CMK (cell line): ENCODE data around the gene TNNT3.
A peak's percentile ranks its signal among the peaks of the same experiment; 100 is the strongest.

Experiments used
- DNase-seq: peaks from one replicate; pipeline ENCODE4 v3.0.0-alpha.2; 2010; ENCODE audit warnings: low read depth

TNNT3 gene

DNA sequence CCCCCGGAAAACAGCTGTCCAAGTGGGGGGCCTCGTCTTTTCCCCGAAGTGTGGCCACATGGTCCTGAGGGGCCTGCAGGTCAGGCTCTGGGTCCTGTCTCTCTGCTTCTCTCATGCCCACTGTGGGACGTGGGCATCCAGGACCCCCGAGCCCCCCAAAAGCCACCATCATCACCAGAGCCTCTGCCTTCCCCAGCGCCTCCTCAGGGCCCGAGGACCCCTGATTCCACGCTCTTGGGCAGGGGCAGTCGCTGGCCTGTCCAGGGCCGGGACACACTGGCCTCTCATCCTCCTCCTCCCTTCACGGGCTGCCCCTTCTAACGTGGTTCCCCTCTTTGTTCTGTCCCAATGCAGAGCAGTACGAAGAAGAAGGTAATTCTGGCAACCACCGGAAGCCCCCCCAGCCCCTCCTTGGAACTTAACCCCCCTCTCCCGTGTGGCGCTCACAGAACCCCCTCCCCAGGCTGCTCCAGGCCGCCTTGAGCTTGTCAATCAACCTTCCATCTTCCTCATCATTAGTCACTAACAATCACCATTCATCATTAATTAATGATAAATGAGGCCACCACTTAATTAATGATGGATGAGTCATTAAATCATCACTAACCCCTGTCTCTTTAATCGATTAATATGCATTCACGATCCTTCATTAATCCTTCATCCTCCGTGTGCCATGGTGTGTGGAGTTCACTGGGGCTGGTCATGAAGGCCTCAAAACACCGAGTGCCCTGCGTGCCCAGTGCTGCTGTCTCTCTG lies 3.9 kb downstream of the TNNT3 start:
- DNase-seq = no peak

DNA sequence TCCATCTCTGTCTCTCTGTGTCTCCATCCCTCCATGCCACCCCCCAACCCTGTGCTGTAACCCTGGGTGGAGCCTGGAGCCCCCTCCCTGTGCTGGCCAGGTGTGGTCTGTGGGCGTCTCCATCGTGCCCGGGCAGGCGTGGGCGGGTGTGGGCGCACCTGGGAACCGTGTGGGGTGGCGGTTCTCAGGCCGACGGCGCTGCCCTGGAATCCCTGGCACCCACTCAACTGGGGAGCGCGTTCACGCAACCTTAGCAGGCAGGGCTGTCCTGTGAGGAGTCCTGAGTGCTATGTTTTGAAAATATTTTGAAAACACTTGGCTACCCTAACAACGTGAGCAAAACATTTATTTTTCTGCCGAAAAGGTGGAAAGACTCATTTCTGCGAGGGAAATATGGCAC lies 4.7 kb downstream of the TNNT3 start:
- no peak for DNase-seq

DNA sequence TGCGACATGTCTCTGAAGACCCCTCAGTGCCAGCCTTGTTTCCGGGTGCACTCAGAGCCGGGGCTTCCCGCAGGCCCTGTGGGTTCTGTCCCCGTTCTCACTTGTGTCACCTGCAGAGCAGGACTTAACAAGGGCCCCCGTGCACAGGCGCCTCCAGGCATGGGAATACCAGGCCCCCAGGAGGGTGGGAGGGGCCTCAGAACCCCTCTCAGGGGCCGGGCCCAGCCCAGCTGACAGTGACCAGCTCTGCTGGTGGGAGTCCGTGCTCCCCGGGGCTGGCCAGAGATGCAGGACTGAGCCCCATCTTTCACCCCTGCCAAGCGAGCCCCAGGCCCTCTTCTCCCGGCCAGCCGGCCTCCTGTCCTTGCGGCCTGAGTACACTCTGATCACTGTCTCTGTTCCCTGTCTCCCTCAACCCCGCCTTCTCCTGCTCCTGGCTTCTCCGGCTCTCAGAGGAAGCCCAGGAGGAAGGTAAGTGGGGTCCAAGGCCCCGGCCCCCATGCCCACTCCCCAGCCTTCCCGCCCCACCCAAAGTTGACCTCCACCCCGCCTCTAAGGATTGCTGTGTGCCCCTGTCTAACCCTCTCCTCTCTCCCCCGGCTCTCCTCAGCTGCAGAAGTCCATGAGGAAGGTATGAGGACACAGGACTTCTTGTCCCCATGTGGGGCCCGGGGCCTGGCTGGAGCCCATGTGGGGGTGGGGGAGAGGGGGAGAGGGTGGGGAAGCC lies 5.3 kb downstream of the TNNT3 start:
- no peak for DNase-seq

DNA sequence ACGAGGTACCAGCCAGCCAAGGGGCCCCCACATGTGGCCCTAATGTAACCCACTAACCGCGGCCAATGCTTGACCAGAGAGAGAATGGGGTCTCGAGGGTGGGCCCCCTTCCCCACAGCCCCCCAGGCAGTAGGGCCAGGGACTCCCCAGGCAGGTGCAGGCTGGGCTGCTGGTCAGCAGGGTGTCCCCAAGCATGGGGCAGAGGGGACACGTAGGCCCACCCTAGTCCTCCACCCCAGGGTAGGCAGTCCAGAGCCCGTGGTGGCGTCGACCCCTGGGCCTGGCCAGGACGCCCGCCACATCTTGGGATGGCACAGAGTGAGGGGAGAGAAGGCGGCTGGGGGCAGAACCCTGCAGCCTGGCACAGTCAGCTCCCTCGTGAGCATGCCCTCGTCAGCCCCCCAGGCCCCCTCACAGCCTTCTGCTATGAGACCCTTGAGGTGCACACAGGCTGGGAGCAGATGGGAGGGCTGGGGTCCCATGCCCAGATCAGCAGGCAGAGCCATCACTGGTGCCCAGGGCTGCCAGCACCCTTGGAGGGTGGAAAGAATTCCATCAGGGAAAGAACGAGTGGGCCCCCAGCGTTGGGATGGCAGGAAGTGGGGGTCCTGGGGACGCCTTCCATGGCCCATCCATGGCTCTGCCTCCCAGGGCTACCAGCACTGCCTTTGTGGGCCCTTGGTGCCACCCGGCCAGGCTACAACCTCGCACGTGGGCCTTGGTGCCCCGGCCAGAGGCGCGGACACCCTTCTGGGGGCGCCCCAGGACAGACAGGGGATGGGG lies 6.1 kb downstream of the TNNT3 start:
- DNase-seq = no peak

DNA sequence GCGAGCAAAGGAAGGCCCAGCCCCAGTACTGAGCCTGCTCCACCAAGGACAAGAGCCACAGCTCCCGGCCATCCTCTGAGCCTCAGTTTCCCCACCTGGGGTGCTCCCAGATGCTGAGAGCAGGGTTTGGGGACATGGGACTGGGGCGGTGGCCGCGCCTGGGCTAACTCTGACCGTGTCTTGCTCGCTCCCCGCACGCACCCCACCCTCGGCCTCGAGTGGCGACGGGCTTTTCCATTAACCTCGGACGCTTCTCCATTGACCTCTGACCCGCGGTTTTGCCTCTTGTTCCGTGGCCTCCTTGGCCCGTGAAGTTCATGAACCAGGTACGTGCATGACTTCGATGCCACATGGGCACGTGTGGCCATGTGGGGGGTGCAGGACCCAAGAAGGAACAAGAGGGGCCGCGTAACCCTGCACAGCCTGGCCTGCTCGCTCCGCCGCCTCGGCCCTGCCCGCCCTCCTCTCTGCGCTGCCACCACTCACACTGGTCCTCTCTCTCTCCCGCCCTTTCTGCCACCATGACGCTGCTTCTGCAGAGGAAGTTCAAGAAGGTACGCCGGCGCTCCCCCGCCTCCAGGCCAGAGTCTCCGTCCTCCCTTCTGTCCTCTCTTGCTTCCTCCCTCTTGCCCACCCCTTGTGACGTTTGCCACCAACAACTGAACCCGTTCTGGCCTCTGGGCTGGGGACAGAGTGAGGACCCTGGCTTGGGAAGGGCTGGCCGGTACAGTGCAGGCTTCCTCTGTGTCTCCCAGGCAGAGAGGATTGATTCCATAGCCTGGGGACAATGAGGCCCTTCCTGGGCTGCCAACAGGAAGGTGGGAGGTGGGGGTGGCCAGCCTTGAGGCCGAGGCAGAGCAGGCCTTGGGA lies 6.9 kb downstream of the TNNT3 start:
- DNase-seq = peak; percentile 22

DNA sequence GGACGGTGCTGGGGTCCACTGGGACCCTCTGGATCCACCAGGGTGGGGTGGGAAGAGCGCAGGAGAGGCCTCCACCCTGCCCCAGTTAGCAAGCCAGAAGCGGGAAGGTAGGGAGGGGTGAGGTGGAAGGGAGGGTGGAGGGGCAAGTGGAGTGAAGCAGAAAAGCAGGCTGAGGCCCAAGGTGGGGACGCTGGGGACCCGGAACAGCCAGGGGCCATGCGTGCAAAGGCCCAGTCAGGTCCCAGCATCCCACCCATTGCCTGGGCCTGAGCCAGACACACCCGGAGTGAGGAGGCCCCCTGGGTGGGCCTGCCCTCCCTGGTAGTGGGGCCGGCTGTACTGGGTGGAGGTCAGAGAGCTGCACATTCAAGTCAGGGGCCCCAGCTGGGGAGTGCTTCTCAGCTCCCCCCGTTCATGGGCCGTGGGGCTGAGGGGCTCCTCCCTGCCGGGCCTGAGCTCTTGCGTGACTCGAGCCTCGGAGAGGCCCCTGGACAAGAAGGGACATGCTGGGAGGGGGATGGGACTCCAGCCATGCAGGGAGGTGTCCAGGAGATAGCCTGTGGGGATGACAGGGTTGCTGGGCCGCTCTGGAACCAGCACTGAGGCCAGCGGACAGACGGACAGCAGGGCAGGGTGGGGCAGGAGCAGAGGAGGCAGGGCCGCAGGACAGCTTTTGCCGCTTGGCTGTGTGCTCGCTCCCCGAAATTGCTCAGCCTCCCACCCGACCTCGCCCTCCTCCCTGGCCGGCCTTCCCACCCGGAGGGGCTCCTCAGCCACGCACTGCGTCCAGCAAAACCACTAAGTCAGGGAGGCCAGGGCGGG lies 7.7 kb downstream of the TNNT3 start:
- no peak for DNase-seq

DNA sequence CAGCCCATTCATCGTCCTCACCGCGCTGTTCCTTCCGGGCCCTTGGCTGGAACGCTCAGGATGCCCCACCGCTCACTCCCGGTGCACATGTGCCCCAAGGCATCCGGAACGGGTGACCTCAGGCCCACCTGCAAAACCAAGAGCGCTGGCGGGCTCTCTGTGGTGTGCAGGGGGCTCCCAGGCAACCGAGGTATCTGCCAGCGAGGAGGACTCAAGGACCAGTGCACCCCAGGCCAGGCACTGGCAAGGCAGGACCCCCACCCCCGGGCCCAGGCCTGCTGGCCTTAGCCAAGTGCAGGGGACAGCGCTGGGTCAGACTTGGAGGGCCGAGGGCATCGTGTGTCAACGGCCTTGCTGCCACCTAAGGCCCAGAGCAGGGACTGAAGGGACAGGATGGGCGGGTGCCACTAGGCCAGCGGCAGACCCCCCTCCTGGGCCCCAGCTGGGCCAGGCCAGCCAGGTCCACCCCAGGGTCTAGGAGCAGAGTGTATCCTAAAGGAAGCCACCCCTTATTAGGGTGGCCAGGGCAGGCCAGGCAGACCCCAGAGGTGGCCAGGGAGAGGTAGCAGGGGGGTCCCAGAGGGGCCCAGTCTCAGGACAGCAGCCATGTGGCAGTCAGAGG lies 8.5 kb downstream of the TNNT3 start:
- DNase-seq = no peak

DNA sequence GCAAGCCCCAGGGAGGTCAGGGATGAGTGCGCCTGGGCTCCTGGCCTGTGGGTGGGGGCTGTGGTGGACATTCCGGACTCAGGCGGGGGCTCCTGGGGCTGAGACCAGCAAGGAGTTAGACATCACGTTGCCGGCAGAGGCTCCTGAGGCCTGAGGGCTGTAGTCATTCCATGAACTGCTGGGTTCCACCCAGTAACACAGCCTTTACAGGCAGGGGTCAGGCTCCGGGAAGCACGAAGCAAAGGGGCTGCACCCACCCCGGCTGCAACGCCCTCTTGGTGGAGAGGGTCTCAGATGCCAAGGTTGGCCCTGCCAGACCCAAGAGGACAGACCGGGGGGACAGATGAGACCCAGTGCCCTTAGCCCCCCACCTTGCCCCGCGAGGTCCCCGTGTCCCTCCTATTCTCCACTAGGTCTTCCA lies 9.0 kb downstream of the TNNT3 start:
- no peak for DNase-seq

DNA sequence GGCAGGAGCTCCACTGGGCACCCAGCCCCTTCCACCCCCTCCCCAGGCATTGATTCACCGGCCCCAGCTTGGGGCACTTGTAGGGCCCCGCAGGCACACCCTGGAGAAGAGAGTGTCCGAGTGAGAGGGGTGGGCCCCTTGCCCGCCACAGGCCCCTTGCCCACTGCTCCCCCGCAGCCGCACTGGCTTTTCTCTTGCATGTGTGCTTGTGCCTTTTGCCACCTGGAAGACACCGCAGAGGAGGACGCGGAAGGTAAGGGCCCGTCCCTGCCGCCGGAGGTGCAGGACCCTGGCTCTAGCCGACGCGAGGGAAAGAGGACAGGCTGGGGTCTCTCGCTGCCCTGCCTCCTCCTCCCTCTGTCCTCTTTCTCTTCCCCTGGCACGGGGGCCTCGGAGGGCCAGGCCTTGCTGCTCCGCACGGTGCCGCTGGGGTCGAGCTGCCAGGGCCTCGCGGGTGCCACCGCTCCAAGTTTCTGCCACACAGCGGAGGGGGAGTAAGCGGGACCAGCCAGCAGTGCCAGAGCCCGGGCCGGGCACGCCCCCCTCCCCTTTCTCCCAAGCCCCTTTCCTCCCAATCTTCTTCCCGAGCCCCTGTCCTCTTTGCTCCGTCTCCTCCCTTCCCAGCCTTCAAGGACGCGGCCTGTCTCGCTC lies 9.5 kb downstream of the TNNT3 start:
- no peak for DNase-seq

DNA sequence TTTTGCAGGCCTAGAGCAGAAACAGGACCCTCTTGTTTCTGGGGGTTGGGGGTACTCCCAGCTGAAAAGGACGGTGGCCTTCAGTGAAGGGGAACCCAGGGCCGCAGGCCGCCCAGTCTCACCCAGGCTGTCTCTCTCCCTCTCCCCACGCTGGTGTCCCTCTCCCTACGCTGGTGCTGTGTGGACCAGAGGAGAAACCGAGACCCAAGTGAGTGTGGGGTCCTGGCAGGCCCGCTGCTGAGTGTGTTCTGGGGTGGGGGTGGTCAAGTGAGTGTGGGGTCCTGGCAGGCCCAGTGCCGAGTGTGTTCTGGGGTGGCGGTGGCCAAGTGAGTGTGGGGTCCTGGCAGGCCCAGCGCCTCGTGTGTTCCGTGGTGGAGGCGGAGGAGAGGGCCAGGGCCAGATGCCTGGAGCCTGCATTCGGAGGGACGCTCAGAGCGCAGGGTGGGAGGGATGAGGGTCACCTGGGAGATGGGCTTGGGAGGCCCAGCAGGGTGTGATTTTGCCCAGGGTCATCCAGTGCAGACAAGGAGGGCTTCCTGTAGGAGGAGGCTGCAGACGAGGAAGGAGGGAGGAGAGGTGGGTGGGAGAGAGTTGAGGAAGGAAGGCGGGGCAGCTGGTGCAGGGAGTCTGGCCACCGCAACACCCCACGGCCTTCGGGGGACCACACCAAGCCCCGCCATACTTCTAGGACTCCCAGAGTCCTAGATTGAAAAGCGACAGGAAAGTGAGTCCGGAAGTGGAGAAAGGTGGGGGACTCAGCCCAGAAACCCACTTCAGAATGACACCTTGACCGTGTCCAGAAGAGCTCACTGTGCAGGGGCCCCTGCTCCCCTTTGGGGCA lies 10.3 kb downstream of the TNNT3 start:
- no peak for DNase-seq

DNA sequence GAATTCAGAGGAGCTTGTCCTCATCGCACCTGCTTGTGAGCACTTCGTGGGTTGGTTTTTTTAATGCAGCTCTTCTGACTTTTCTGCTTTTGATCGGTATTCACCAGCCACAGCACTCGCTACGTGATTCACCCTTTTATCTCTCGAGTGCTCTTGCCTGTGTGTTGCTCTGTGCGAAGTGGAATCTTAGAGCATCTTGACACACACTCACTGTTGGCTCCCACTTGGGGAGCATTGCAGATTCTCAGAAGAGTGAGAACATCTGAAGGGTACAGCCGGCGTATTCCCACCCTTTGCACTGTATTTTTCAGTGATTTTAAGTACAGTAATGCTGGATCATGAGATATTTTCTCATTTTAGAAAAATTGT lies 10.9 kb downstream of the TNNT3 start:
- no peak for DNase-seq

DNA sequence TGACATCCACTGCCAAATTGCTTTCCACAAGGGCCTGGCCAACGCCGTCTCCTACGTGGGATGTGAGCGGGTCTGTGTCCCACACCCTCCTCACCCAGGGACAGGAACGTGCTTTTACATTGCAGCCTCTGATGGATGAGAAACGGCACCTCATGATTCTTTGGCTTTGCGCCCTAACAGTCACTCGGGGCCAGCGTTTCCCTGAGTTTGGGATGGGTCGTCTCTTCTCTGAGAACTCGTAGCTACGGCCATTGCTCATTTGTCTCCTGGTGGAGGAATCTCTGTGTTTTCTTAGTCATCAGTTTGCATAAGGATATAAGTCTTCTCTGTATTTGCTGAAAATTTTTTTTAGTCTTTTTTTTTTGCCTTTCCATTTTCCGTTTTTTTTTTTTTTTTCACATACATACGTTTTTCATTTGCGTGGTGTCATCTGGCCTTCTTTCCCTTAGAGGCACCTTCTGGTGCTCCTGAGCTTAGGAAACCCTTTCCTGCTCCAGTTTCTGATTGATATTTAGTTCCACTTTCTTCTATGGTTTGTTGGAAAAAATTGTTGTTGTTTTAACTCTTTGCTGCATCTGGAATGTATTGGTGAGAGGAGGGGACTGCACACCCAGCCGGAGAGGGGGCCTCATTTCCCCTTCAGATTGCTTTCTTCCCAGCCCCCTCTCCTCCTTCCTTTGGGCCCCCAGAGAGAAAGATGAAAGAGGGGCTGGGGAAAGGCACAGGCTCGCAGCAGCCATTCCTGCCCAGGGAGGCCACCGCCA lies 12.0 kb downstream of the TNNT3 start:
- no peak for DNase-seq

DNA sequence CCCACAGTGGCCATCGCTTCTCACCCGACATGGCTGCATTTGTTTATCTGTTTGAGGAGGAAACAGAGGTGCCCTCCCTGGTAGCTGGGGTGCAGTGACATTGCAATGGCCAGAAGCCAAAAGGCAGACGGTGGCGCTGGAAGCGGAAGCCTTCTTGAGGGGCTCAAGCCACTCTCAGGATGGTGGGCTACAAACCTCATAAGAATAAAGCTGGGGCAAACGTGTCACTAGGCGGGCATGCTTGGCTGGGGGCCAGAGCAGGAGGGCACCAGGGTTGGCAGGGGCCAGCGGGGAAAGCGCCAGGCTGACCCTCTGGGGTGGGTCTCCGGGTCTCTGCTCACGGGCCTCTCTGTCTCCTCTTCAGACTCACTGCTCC lies 12.6 kb downstream of the TNNT3 start:
- no peak for DNase-seq

DNA sequence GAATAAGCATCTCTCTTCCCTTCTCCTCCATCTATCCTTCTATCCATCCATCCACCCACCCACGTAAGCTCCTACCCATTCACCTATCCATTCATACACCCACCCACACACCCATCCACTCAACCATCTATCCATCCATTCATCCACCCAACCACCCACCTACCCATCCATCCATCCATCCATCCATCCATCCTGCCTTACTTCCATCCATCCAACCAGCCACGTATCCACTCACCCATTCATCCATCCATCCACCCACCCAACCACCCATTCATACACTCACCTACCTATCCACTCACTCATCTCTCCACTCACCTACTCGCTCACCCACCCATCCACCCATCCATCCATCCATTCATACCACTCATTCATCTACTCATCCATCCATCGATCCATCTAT lies 13.2 kb downstream of the TNNT3 start:
- DNase-seq = no peak

DNA sequence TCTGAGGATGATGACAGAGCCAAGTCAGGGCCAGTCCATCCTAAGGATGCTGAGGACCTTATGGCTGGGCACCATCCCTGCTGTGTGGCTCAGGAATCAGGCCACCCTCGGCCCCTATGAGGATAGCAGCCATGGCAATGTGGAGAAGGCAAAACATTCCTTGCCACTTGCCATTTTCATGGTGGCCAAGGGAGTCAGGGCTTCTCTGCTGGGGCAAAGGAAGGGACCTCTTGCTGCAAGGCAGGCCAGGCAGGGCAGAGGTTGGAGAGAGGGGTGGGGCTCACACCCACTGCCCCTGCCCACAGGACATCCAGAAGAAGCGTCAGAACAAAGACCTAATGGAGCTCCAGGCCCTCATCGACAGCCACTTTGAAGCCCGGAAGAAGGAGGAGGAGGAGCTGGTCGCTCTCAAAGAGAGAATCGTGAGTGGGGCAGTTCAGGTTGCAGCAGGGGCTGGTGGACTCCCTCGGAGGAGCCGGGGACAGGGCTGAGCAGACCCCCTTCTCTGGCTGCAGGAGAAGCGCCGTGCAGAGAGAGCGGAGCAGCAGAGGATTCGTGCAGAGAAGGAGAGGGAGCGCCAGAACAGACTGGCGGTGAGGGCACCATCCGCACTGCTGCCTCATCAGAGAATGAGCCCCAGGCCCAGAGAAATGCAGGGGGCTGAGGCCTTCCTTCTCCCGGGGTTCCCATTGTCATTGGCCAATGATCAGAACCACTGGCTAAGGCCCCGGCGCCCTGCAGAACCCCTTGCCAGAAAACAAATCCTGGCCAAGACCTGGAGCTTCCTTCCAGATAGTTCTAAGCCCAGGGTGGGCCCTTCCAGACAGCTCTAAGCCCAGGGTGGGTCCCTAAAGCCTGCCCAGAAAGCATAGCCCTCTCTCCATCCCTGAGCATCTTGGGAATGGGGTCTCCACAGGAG lies 14.2 kb downstream of the TNNT3 start:
- DNase-seq = no peak

DNA sequence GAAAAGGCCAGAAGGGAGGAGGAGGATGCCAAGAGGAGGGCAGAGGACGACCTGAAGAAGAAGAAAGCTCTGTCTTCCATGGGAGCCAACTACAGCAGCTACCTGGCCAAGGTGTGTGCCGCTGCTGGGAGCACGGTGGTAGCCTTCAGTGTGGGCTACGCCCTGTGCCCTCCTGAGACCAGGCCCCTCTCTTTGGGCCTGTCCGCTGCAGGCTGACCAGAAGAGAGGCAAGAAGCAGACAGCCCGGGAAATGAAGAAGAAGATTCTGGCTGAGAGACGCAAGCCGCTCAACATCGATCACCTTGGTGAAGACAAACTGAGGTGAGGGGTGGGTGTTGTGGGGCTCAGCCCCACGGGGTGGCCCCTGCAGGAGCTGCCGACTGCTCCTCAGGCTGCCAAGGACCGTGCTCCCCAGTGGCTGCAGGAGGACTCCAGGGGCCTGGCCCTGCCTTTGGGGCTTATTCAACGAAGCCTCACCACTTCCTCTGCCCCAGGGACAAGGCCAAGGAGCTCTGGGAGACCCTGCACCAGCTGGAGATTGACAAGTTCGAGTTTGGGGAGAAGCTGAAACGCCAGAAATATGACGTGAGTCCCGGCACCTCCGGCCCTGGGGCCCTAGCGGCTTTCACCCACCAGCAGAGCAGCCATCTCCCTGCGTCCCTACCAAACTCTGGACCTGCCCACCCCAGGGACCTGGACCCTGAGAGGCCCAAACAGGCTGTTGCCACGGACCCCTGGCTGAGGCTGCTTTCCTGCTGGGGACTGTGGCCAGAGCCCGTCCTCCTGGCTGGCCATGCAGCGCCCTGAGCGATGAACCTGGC lies 15.0 kb downstream of the TNNT3 start:
- DNase-seq = no peak
